Prostate gland (tissue), 2 donors: Measurements from ENCODE around the gene ING5. TPM values are rescaled to one million over a fixed set of nuclear protein-coding genes. Genes with fewer than 3 reads are reported as not detected.
"Not testable (repeated sequence)": the region's sequence is repeated elsewhere in the genome, so short reads cannot be mapped to it uniquely, and the experiment has no call there.

Source experiments
- DNase-seq: peaks from one replicate; pipeline ENCODE4 v3.0.0-alpha.2; 2019; ENCODE audit warnings: low spot score
- H3K27ac ChIP-seq, 2 donors: fragments of 200-600 bp; sonication (generic); 2 replicates each; pipeline ENCODE4 v1.5.1; 2017 to 2019
- H3K27me3 ChIP-seq: fragments of 200-600 bp; sonication (generic); replicated peaks from 2 replicates; pipeline ENCODE4 v1.5.1; 2019; ENCODE audit not compliant: insufficient read depth
- H3K36me3 ChIP-seq, 2 donors: fragments of 200-600 bp; sonication (generic); 1 replicate in 1 of 2; 2 replicates in 1 of 2; pipeline versions ENCODE4 v1.5.1 to v1.8.1; 2017 to 2019
- H3K4me1 ChIP-seq: fragments of 200-600 bp; sonication (generic); replicated peaks from 2 replicates; pipeline ENCODE4 v1.5.1; 2019
- H3K4me3 ChIP-seq, 2 donors: fragments of 200-600 bp; sonication (generic); 2 replicates each; pipeline ENCODE4 v1.5.1; 2017 to 2019
- H3K9me3 ChIP-seq: fragments of 200-600 bp; sonication (generic); 2 replicates; pipeline ENCODE4 v1.5.1; 2017
- POLR2A ChIP-seq: fragments of 450-650 bp; IDR thresholded peaks from one replicate; pipeline ENCODE4 v1.6.1; 2016; ENCODE audit warnings: antibody characterized with exemption, mild to moderate bottlenecking
- POLR2AphosphoS5 ChIP-seq: sonication (generic); formaldehyde crosslinking; IDR thresholded peaks from one replicate; pipeline ENCODE4 v1.6.1; 2017; ENCODE audit warnings: antibody characterized with exemption
- WGBS: methylation state at CpG from one replicate; pipeline ENCODE4 v1.1.5; 2018; 5-methylcytosine and 5-hydroxymethylcytosine counted together
- intact Hi-C: fragments of 100-400 bp; cut with DNase I; formaldehyde crosslinking; loops from one replicate; pipeline ENCODE4 v1.14.2; 2022
- total RNA-seq, 2 donors: library from RNA; depleted of rRNA; stranded (reverse); fragments of >200 nt; gene quantifications; one replicate each; pipeline ENCODE4 v1.1.0, GENCODE V29; 2016
- TF ChIP-seq, protein P1 (sequence below), 4 experiments: fragments of 200-600 bp in 2 of 4; fragments of 450-650 bp in 2 of 4; sonication (generic) in 2 of 4; IDR thresholded peaks; 1 replicate in 3 of 4; 2 replicates in 1 of 4; pipeline ENCODE4 v1.5.1; 2016 to 2019; ENCODE audit warnings: antibody characterized with exemption in 4 of 4, mild to moderate bottlenecking in 2 of 4, moderate library complexity in 2 of 4

The ING5 gene
- total RNA-seq, 2 donors from 2014 or later = 65.6 to 84.8 TPM

DNA sequence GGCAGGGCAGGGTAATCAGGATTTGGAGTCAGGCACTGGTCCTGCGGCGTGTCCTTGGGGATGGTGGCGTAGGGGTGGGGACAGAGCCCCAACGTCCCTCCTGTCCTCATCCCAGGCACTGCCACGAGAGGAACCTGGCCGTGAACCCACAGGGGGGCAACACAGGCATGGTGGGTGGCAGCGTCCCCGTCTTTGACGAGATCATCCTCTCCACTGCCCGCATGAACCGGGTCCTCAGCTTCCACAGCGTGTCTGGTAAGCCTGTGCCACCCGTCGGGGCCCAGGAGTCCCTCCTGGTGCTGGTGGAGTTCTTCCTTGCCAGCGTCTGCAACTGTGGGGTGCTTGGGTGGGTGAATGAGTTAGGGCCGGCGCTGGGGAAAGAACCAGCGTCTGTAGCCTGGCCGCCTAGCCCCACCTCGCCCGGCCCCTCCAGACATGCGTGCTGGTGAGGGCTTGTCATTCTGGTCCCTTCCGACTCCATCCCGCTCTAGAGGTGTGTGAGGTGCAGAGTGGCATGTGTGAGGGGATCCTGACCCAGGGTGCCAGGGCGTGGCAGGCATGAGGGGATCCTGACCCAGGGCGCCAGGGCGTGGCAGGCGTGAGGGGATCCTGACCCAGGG lies 40.6 kb downstream of the ING5 start:
- Histone ChIP-seq H3K27ac (no peak overlapping the region), H3K9me3 (no peaks in the 10 kb centered on the region), H3K4me1 (no peaks in the 10 kb centered on the region), H3K4me3 (no peak overlapping the region), H3K27me3 (no peaks in the 10 kb centered on the region), H3K36me3 (peaks cover 0 to 4% of the 10 kb centered on the region in 2 donors)
- no peak for DNase-seq
- intact Hi-C loops = no loop called here
- 96% methylated on average over 28 of the region's 28 CpGs for WGBS
- no peak for TF ChIP-seq POLR2AphosphoS5
- TF ChIP-seq, protein P1, sequence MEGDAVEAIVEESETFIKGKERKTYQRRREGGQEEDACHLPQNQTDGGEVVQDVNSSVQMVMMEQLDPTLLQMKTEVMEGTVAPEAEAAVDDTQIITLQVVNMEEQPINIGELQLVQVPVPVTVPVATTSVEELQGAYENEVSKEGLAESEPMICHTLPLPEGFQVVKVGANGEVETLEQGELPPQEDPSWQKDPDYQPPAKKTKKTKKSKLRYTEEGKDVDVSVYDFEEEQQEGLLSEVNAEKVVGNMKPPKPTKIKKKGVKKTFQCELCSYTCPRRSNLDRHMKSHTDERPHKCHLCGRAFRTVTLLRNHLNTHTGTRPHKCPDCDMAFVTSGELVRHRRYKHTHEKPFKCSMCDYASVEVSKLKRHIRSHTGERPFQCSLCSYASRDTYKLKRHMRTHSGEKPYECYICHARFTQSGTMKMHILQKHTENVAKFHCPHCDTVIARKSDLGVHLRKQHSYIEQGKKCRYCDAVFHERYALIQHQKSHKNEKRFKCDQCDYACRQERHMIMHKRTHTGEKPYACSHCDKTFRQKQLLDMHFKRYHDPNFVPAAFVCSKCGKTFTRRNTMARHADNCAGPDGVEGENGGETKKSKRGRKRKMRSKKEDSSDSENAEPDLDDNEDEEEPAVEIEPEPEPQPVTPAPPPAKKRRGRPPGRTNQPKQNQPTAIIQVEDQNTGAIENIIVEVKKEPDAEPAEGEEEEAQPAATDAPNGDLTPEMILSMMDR (IDR thresholded peaks at IDR 0.05) = no peak
- TF ChIP-seq POLR2A = no peak

DNA sequence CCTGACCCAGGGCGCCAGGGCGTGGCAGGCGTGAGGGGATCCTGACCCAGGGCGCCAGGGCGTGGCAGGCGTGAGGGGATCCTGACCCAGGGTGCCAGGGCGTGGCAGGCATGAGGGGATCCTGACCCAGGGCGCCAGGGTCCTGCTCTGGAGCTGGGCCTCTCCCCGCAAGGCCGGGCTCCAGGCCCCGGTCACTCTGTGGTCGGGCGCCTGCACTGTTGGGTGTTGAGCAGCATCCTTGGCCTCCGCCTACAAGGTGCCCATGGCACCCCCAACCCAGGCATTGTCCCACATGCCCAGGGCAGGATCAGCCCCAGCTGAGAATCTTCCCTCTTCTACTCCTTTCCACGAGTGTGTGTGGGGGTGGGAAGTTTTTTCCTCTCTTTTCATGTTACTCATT lies 41.2 kb downstream of the ING5 start:
- H3K4me1 ChIP-seq, DNase-seq, H3K27ac ChIP-seq, H3K4me3 ChIP-seq, H3K36me3 ChIP-seq, H3K27me3 ChIP-seq, H3K9me3 ChIP-seq, intact Hi-C loops: not testable (repeated sequence)
- WGBS = 96% methylated on average over 12 of the region's 15 CpGs

DNA sequence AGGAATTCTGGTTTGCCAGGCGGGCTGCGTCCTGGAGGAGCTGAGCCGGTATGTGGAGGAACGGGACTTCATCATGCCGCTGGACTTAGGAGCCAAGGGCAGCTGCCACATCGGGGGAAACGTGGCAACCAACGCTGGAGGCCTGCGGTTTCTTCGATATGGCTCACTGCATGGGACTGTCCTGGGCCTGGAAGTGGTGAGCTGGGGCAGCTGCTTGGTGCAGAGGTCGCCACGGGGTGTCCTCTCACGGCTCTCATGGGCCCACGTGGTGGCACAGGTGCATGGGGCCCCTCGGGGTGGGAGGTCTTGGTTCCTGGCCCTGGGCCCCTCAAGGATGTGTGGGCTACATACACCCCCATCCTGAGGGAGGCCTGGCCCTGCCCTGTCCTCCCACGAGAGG lies 41.8 kb downstream of the ING5 start:
- Histone ChIP-seq H3K4me1 (no peaks in the 10 kb centered on the region), H3K9me3 (no peaks in the 10 kb centered on the region), H3K4me3 (no peak overlapping the region), H3K27ac (no peak overlapping the region), H3K36me3 (peaks cover under 1 to 4% of the 10 kb centered on the region in 2 donors), H3K27me3 (no peaks in the 10 kb centered on the region)
- 96% methylated on average over 15 of the region's 16 CpGs for WGBS
- no peak for DNase-seq
- intact Hi-C loops = no loop called here
- TF ChIP-seq POLR2A = no peak

GRCh38 chr2:241744028-241744754 lies 42.4 kb downstream of the ING5 start:
- intact Hi-C loops = no loop called here
- Histone ChIP-seq H3K9me3 (no peaks in the 10 kb centered on the region), H3K27me3 (no peaks in the 10 kb centered on the region), H3K36me3 (peaks cover 4 to 6% of the 10 kb centered on the region in 2 donors), H3K4me1 (no peaks in the 10 kb centered on the region), H3K27ac (no peak overlapping the region), H3K4me3 (no peak overlapping the region)
- TF ChIP-seq POLR2AphosphoS5 (peak; percentile 8), POLR2A (no peak)
- DNase-seq = no peak
- WGBS = 92% methylated on average over 24 of the region's 24 CpGs

DNA sequence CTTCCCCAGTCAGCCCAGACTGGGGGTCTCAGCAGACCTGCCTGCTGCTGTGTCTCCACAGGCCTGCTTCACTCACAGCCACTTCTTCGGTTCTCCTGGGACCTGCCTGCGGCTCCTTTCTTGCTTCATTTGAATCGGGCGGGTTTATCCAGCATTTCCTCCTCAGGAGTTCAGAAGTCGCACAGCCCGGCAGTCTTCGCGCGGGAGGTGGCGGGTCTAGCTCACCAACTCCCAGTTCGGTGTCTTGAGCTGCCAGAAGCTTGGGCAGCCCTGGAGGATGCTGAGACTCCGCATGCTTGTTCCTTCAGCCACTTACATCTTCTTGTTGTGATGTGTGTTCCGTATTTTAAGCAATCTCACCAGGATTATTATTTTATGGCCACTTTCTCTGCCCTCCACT lies 43.4 kb downstream of the ING5 start:
- H3K27me3 ChIP-seq = no peaks in the 10 kb centered on the region
- no peak for DNase-seq
- H3K4me3 ChIP-seq = no peak overlapping the region
- no peaks in the 10 kb centered on the region for H3K9me3 ChIP-seq
- intact Hi-C loops = no loop called here
- TF ChIP-seq, protein P1 (IDR thresholded peaks at IDR 0.05) = no peak
- no peak for TF ChIP-seq POLR2AphosphoS5
- no peak for TF ChIP-seq POLR2A
- peaks cover 4 to 9% of the 10 kb centered on the region in 2 donors for H3K36me3 ChIP-seq
- H3K4me1 ChIP-seq = no peaks in the 10 kb centered on the region
- H3K27ac ChIP-seq = no peak overlapping the region
- WGBS = 97% methylated on average over 13 of the region's 13 CpGs

DNA sequence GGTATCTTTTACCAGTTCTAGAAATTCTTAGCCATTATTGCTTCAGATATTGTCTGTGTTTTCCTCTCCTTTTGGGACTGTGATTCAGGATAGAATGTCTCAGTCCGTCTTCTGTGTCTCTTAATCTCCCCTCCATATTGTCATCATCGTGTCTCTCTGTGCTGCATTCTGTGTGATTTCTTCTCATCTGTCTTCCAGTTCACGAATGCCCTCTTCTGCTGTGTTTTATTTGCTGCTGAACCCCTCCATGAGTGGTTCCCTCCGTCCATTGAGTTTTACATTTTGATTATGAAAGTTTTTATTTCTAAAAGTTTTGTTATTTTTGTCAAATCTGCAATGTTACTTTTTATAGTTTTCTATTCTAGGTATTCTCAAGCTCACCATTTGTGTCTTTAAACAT lies 44.2 kb downstream of the ING5 start:
- Histone ChIP-seq H3K4me1 (no peaks in the 10 kb centered on the region), H3K9me3 (no peaks in the 10 kb centered on the region), H3K27ac (no peak overlapping the region), H3K36me3 (peaks cover 7 to 9% of the 10 kb centered on the region in 2 donors), H3K27me3 (no peaks in the 10 kb centered on the region), H3K4me3 (no peak overlapping the region)
- TF ChIP-seq, protein P1 (IDR thresholded peaks at IDR 0.05) = no peak
- TF ChIP-seq POLR2AphosphoS5 (no peak), POLR2A (no peak)
- WGBS = 97% methylated on average over 4 of the region's 4 CpGs
- DNase-seq = no peak
- intact Hi-C loops = no loop called here
